Hematopoietic multipotent progenitor cell treated with erythropoietin and hydrocortisone succinate and interleukin-3 and kit ligand, for 4 days (in vitro differentiated cells): Measurements from ENCODE around the gene TMEM190.
"Not testable (repeated sequence)": the region's sequence is repeated elsewhere in the genome, so short reads cannot be mapped to it uniquely, and the experiment has no call there.

Experiments
- DNase-seq: peaks from one replicate; pipeline ENCODE4 v3.0.0-alpha.2; 2015

Gene TMEM190

DNA sequence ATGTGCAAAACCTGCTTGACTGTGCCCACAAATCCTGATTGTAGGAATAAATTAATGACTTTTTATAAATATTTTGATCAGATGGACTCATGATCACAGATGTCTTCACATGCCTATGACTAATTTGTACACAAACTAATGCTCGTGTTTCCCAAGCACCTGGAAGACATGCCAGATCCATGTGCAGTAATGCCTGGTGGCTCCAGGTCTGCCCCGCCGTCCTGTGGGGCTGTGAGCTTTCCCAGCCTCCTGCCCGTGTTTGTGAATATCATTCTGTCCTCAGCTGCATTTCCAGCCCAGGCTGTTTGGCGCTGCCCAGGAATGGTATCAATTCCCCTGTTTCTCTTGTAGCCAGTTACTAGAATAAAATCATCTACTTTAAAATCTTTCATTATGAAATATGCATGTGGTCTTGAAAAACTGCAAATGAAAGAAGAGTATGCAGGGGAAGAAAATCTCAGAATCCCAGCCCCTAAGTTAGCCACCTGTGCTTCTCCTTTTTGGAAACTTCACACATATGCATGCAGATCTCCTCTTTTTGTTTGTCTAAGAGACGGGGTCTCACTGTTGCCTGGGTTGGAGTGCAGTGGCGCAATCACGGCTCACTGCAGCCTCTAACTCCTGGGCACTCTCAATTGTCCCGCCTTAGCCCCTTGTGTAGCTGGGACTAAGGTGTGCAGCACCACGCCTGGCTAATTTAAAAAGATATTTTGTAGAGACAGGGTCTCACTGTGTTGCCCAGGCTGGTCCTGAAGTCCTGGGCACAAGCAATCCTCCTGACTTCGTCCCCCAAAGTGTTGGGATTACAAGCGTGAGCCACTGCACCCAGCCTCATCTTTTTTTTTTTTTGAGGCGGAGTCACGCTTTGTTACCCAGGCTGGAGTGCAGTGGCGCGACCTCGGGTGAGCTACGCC, 15.3 kb downstream of the TMEM190 start:
- no peak for DNase-seq

DNA sequence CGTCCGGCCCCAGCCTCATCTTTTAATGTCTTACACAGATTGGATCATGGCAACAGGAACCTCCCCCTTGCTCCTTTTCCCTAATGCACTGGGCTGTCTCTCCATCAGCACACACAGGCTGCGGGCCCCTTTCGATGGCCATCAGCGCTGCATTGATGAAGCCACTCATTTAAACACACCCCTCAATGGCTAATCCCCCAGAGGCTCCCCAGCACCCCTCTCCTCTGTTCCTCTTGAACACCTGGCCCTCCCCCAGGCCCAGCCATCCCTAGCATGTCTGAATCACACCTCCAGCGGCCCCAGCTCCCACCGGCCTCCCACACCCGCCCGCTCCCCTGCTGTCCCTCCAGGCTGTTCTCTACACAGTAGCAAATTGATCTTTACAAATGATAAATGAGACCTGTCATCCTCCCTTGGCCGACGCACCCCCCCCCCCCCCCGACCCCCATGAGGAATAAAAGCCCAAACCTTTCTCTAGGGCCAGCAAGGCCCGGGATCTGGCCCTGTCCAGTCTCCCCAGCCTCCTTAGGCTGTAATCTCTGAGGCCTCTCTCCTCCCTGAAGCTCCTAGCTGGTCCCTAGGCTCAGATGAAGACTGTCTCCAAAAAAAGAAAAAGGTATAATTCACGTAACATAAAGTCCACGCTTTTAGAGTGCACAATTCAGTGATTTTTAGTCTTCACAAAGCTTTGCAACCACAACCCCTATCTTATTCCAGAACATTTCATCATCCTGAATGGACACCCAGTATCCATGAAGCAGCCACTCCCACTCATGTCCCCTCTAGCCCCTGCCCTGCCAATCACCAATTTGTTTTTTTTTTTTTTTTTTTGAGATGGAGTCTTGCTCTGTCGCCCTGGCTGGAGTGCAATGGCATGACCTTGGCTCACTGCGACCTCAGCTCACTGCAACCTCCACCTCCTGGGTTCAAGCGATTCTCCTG, 16.5 kb downstream of the TMEM190 start:
- no peak for DNase-seq

DNA sequence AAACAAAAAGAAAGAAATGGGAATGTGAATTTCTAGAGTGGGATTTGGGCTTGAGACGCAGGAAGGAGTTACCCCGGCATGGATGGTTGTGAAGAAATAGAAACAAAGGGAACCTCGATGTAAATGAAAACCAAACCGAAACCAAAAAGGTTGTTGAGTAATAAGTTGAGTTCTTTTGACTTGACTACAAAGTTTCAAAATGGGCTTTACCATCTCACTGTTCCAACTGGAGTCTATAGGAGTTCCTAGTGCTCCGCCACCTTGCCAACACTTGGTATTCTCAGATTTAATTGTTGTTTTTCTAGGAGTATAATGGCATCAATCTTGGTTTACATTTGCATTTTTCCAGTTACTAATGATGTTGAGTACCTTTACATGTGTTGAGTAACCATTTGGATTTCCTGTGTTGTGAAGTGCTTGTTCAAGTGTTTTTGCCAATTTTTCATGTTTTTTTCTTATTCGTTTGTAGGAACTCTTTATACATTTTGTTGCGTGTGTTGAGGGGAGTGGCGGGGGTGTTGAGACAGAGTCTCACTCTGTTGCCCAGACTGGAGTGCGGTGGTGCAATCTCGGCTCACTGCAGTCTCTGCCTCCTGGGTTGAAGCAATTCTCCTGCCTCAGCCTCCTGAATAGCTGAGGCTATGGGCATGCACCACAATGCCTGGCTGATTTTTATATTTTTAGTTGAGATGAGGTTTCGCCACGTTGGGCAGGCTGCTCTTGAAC, 21.7 kb downstream of the TMEM190 start:
- DNase-seq = no peak

DNA sequence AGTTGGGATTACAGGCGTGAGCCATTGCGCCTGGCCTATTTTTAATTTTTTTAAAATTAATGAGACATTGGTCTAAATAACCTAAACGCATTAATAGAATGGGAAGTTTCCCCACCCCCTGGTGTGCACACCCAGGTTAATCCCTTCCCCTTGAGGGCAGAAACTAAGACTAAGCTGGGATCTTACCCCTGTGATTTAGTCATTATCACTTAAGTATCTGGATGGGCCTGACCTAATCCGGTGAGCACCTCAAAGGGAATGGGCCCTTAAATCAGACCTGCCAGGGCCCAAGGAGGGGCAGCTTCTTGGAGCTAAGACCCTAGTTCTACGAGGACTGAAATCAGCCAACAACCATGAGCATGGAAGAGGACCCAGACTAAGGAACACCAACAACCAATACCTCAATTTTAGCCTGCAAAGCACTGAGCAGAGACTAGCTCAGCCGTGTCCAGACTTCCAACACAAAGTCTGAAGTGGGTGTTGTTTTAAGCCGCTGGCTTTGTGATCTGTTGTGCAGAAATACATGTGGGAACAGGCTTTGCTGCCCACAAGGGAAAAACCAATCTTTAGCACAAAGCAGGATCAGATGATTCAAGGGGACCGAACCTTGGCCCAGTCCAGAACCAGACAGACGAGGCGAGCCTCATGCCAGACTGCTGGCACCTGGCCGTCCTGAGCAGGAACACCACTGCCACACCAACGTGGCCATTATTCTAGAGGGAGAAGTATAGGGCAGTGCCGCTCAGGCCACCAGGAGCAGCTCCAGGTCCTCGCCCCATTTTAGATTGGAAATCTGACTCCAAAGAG, 23.9 kb downstream of the TMEM190 start:
- no peak for DNase-seq

DNA sequence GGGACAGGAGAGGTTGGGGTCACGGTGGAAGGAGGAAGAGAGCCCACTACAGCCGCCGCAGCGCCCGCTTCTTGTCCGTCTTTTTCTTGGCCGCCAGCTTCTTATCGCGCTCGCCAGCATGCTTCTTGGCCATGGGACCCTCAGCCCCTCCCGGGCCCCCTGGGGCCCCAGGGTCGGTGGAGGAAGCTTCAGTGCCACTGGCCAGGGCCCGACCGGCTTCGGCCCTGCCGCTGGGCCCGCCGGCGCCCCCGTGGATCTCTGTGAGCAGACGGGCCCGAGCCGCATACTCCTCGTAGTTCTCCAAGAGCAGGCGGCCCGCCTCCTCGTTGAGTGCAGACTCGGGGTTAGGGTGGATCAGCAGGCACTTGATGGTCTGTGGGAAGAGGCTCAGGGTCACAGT, 24.8 kb downstream of the TMEM190 start:
- not testable (repeated sequence) for DNase-seq

DNA sequence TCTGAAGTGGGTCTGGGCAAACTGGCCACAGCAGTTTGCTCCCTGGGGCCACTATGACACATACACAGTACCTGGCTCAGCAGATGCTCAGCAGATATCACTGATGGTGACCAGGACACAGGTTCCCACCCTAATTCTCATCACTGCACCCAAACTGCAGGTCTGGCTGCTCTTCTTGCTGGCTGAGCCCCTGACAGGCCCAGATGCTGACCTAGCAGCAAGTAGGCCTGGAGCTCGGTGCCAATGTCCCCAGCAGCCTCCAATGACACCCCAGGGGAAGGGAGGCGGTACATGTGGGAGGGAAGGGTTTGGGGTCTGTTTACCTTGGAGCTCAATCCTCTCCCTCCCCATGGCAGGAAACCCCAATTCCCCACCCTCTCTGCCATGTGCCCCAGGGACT, 25.9 kb downstream of the TMEM190 start:
- no peak for DNase-seq

DNA sequence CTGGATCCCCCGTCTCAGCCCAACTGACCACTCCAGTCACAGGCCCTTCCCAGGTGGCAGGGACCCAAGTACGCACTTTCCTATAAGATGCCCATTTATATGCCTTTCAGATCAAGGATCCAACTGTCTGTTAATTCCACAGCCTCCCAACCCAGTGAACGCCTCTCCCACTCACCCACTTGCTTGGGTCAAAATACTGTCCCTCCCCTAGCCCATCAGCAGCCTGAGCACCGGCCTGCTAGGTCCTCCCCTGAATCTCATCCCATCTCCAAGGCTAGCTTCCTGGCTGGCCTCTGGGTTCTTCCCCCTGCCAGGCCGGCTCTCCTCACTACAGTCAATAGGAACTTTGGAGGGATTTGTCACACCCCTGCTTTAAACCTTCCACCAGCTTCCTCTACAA, 29.0 kb downstream of the TMEM190 start:
- DNase-seq = no peak

GRCh38 chr19:55406091-55406825, 29.6 kb downstream of the TMEM190 start:
- no peak for DNase-seq

GRCh38 chr19:55406826-55407549, 30.4 kb downstream of the TMEM190 start:
- DNase-seq = peak; percentile 65

DNA sequence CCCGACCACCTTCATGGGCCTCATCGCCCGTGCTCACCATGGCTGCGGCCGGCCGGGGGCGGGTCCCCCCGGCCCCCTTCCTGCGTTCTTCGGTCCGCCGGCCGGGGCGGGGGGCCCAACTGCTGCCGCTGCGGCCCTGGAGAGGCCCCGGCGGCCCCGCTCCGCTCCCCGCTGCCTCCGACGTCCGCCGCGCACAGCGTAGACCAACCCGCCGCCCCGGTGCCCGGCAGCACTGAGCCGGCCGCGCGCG, 30.8 kb downstream of the TMEM190 start, which contains the start of gene UBE2S:
Gene UBE2S, minus strand, starts transcription at position 239 of the 250 bp plus-strand sequence. Its CDS starts 199 bp downstream, at position 40.
- not testable (repeated sequence) for DNase-seq

DNA sequence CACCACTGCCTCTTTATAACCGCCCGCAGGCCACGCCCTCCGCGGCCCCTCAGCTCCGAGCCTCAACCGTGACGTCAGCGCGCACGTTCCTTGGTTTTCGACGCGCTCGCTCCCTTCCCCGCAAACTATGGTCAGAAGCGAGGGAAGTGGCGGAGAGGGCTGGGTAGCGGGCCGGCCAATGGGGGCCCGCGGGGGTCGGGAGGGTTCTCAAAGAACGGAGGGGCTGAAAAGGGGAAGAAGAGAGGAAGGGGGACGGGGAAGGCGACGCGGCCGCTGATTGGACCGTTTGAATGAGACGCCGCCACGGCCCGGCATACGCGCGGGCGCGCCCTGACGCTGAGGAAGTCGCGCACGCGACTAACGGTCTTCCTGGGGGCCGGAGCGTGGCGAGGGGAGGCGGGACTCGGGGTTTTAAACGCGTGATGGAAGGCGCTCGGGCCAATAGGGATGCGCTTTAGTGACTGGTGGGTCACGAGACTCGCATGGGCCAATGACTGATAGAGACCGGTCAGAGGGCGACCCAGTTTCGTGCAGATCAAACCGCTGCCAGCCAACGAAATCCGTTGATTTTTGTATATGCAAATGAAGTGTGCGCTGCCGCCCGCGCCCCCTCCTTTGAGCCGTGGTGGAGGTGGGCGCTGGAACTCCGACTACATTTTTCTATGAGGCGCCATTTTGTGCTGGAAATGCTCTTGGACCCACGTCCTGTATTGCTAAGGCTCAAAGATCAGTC, 31.3 kb downstream of the TMEM190 start:
- peak; percentile 100 for DNase-seq

GRCh38 chr19:55408533-55408872, 31.9 kb downstream of the TMEM190 start:
- no peak for DNase-seq

- DNase-seq = not testable (repeated sequence)
Measured at GRCh38 chr19:55409179-55409578, 32.6 kb downstream of the TMEM190 start.

GRCh38 chr19:55410168-55410567, 33.5 kb downstream of the TMEM190 start:
- DNase-seq = no peak

DNA sequence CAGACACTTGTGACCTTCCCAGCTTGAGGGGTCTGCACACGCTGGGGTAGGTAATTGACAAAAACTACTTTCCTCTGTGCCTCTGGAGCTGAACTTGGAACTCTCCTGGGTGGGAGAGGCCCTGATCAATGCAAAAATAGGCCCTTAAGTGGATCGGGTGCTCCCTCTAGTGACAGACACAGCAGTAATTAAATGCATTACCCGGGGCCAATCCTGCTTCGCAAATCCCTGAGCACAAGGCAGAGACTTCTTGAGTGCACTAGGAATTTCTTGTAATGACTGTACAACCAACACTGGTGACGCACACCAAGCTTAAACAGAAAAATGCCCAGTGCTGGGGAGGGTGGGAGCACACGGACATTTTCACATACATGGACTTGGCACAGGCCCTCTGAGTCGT, 41.6 kb downstream of the TMEM190 start:
- DNase-seq = peak; percentile 87

DNA sequence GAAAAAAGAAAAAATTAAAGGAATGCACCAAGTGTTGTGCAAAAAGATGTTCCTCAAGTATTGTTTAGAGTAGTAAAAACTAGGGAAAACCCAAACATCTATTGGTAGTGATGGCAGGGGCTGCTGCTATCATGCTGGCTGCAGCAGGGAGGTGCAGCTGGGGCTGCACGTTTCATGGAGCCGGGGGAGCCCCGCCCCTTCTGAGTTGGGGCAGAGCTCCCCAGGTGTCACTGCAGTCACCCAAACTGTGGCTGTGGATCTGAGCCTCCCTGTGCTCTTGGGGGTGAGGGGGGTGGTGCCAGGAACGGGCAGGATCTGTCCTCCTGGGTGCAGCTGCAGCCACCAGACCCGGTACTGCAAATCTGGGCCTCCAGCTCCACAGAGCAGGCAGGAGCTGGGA, 42.5 kb downstream of the TMEM190 start:
- no peak for DNase-seq

DNA sequence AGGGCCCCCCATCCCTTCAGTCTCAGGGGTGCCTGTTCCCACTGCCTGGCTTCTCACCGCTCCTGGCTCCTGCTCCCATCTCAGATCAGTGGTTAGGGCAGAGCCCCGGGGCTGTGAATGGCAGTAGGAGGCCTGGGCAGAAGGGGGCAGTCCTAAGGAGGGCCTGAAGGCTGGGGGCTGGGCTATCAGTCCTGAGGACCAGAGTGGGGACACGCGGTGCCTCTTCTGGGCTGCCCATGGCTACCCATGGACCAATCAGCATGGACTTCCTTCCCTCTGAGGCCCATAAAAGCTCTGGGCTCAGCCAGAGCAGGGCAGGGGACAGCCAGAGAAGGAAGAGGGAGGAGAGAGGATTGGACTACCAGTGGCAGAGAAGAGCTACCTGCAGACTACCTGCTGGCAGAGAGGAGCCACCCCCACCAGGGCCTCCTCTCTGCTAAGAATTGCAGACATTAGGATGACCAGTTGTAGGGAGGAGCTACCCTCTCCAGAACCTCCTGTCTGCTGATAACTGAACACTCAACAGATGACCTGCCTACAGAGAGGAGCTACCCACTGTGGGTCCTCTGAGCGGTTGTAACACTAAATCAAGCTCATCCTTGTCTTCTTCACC, 43.1 kb downstream of the TMEM190 start:
- DNase-seq = no peak

GRCh38 chr19:55421281-55421680, 44.7 kb downstream of the TMEM190 start:
- peak; percentile 79 for DNase-seq

DNA sequence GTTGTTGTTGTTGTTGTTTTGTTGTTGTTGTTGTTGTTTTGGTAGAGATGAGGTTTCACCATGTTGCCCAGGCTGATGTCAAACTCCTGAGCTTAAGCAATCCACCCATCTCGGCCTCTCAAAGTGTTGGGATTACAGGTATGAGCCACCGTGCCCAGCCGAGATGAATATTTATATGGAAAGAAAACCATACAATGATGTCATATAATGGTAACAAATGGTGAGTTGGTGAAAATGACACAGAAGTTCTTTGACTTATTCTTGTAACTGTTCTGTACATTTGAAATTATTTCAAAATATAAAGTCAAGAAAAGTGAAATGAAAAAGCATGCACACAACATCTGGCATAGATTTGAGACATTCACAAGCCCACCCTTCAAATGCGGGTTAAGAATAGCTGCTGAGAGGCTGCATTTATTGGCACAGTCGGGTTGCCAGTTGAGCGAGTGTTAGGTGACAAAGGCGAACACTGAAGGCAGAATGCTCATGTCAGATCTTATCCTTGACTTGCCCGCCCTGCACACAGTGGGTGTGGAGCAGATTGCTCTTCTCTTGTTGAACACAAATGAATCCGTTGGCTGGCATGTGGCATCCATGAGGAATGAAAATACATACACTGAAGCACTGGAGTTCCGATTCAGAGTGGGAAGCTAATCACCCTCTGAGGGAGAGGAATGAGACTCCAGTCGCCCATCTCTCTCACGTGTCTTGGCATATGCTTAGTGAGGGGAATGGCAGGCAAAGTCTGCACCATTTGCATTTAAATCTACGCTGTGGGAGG, 46.8 kb downstream of the TMEM190 start:
- no peak for DNase-seq
